H54 (cell line): ENCODE measurements around the gene ERG.

Experiments
- DNase-seq: peaks from one replicate; pipeline ENCODE4 v3.0.0; 2011; ENCODE audit warnings: low spot score, mixed read lengths; ENCODE audit not compliant: insufficient read length
- FAIRE-seq: peaks from 3 replicates; lab custom pipeline; 2011; peaks lifted over from hg19 to GRCh38; lab: Jason Lieb, UNC
- POLR2A ChIP-seq: IDR thresholded peaks from 2 replicates; pipeline ENCODE4 v1.6.1; 2011; ENCODE audit warnings: low read depth, mild to moderate bottlenecking, low read length

The ERG gene

GRCh38 chr21:38498057-38498833 lies at the start of gene ERG:
Gene ERG (minus strand): TSS chr21:38498477. CDS start chr21:38498380, 97 bp downstream.
- no peak for FAIRE-seq
- DNase-seq, result no peak
- no peak for TF ChIP-seq POLR2A

- no peak for TF ChIP-seq POLR2A
- DNase-seq (no peak), FAIRE-seq (no peak)
Measured at GRCh38 chr21:38544661-38545060, 46.4 kb upstream of the ERG start.

- DNase-seq (no peak), FAIRE-seq (no peak)
- no peak for TF ChIP-seq POLR2A
Measured at GRCh38 chr21:38542263-38542662, 44.0 kb upstream of the ERG start.

- DNase-seq (no peak), FAIRE-seq (no peak)
- TF ChIP-seq POLR2A, result no peak
Measured at GRCh38 chr21:38538353-38538752, 40.1 kb upstream of the ERG start.

- no peak for FAIRE-seq
- TF ChIP-seq POLR2A, result no peak
- DNase-seq, result no peak
Measured at GRCh38 chr21:38534591-38534990, 36.3 kb upstream of the ERG start.

GRCh38 chr21:38533887-38534286 lies 35.6 kb upstream of the ERG start:
- no peak for TF ChIP-seq POLR2A
- FAIRE-seq (no peak), DNase-seq (no peak)

- no peak for TF ChIP-seq POLR2A
- DNase-seq, result no peak
- FAIRE-seq, result no peak
Measured at GRCh38 chr21:38531591-38531990, 33.3 kb upstream of the ERG start.

- DNase-seq, result no peak
- FAIRE-seq, result no peak
- no peak for TF ChIP-seq POLR2A
Measured at GRCh38 chr21:38531039-38531541, 32.8 kb upstream of the ERG start.

- no peak for FAIRE-seq
- no peak for DNase-seq
- TF ChIP-seq POLR2A, result no peak
Measured at GRCh38 chr21:38527737-38528136, 29.5 kb upstream of the ERG start.

GRCh38 chr21:38525454-38525853 lies 27.2 kb upstream of the ERG start:
- no peak for TF ChIP-seq POLR2A
- FAIRE-seq, result no peak
- DNase-seq, result no peak

- FAIRE-seq (no peak), DNase-seq (no peak)
- no peak for TF ChIP-seq POLR2A
Measured at GRCh38 chr21:38524168-38525153, 26.2 kb upstream of the ERG start.

GRCh38 chr21:38520511-38520910 lies 22.2 kb upstream of the ERG start:
- DNase-seq, result no peak
- no peak for TF ChIP-seq POLR2A
- no peak for FAIRE-seq

GRCh38 chr21:38511662-38512243 lies 13.5 kb upstream of the ERG start:
- TF ChIP-seq POLR2A, result no peak
- DNase-seq (no peak), FAIRE-seq (no peak)

- no peak for DNase-seq
- no peak for TF ChIP-seq POLR2A
- FAIRE-seq, result no peak
Measured at GRCh38 chr21:38511198-38511597, 12.9 kb upstream of the ERG start.
